Measurements from ENCODE around the gene SLC51B. TPM values are rescaled to one million over a fixed set of nuclear protein-coding genes. Genes with fewer than 3 reads are reported as not detected.

The SLC51B gene
- total and polyA plus RNA-seq, 2 of the 4 experiments (the other 2 are of a cell fraction): not detected

DNA sequence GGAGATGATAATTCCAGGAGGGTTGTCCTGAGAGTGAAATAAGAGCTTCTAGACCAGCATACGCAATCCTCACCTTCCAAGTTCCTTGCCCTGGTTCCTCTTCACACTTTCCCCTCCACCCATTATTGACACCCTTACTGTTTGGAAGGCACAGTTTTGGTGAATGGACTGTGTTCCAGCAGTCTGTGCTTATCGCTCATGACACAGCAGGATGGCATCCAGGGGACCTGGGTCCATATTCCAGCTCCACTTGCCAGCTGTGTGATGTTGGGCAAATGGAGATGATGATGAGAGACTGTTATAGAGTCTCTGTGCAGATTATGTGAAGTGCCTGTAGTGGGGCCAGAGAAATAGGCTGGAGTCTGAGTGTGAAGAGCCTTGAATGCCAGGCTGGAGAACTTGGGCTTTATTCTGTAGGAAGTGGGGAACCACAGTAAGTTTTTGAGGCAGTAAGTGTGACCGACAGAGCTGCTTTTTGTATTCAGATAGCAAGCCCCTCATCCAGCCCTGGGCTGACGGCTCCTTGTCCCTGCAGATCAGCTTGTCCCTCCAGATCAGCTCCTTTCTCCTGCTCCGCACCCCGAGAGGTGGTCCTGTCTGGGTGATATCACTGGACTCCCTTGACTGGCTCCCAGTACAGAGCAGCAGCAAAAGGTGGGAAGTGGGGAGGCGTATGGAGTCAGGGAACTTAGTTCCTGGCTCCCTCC is 39.5 kb downstream of the SLC51B start:
- Histone ChIP-seq H3K56ac (ENCODE audit: extremely low read depth, insufficient read depth, low read length) (no peak overlapping the region), H4K5ac (ENCODE audit: low read depth, low read length) (no peak overlapping the region), H2BK5ac (ENCODE audit: low read depth, low read length, poor library complexity, severe bottlenecking) (no peak overlapping the region), H4K8ac (ENCODE audit: low read depth in 2 of 2, low read length in 2 of 2) (no peak overlapping the region), H3K36me3 (ENCODE audit: control insufficient read depth, insufficient read depth, low read length) (no peaks in the 10 kb centered on the region), H2AK5ac (ENCODE audit: low read depth, low read length) (no peak overlapping the region), H2AK9ac (replicated peaks; ENCODE audit: low read depth, low read length, poor library complexity) (no peak overlapping the region), H3K9me1 (ENCODE audit: insufficient read depth, low read length) (no peaks in the 10 kb centered on the region), H3K4me1 (ENCODE audit: control insufficient read depth, insufficient read depth, low read length) (peaks cover 29% of the 10 kb centered on the region; the same call in 1 of the 2 replicates), H3K14ac (replicated peaks; ENCODE audit: low read depth, low read length) (no peak overlapping the region), H4K91ac (ENCODE audit: insufficient read depth, low read depth, low read length) (no peak overlapping the region), H3K4me2 (ENCODE audit: low read depth, low read length) (no peak overlapping the region), H3K27ac (ENCODE audit: insufficient read depth, low read length) (no peak overlapping the region), H3K18ac (ENCODE audit: low read depth, low read length) (no peak overlapping the region), H3K9me3 (ENCODE audit: control insufficient read depth, insufficient read depth, low read length) (no peaks in the 10 kb centered on the region), H2BK20ac (ENCODE audit: low read depth, low read length) (no peak overlapping the region), H2AFZ (replicated peaks; ENCODE audit: low read length, poor library complexity) (no peak overlapping the region), H2BK15ac (ENCODE audit: low read depth, low read length) (no peak overlapping the region), H3K79me1 (ENCODE audit: low read depth in 1 of 2, low read length in 2 of 2) (no peaks in the 10 kb centered on the region), H3K9ac (ENCODE audit: low read depth, low read length) (no peak overlapping the region), H3K23ac (ENCODE audit: low read depth, low read length) (no peak overlapping the region), H3K27me3 (ENCODE audit: control insufficient read depth, insufficient read depth, low read length) (peaks cover 47% of the 10 kb centered on the region), H3K4me3 (ENCODE audit: insufficient read depth, low read depth, low read length) (no peak overlapping the region), H2BK120ac (ENCODE audit: low read depth, low read length) (no peak overlapping the region), H4K20me1 (ENCODE audit: insufficient read depth, low read length) (no peaks in the 10 kb centered on the region; the same call in none of the 2 replicates), H3K4ac (ENCODE audit: low read depth, low read length) (no peak overlapping the region)
- intact Hi-C loops (cut with micrococcal nuclease): no loop called here
- TF ChIP-seq FOS (IDR thresholded peaks at IDR 0.05; ENCODE audit: low read depth, low read length) (no peak), CEBPB (IDR thresholded peaks at IDR 0.05; ENCODE audit: low read depth, low read length) (no peak), MAZ (IDR thresholded peaks at IDR 0.05; ENCODE audit: borderline replicate concordance, low read depth, low read length) (no peak), SMC3 (IDR thresholded peaks at IDR 0.05; ENCODE audit: low read depth, low read length) (no peak), RAD21 (IDR thresholded peaks at IDR 0.05; ENCODE audit: low read length) (no peak), CTCF (conservative IDR thresholded peaks at IDR 0.05; ENCODE audit: low read depth, low read length) (no peak), BHLHE40 (IDR thresholded peaks at IDR 0.05; ENCODE audit: low read depth, low read length) (no peak), USF2 (IDR thresholded peaks at IDR 0.05; ENCODE audit: low read depth, low read length) (no peak), POLR2A (IDR thresholded peaks at IDR 0.05; ENCODE audit: low read depth, low read length) (no peak), RCOR1 (IDR thresholded peaks at IDR 0.05; ENCODE audit: insufficient replicate concordance, low read length) (no peak), MXI1 (IDR thresholded peaks at IDR 0.05; ENCODE audit: borderline replicate concordance, low read depth, low read length) (no peak), MAFK (IDR thresholded peaks at IDR 0.05; ENCODE audit: low read depth, low read length) (no peak)
- CTCF ChIA-PET: interaction anchor here (2.0 to 4.4 kb wide), 3 partner anchors 17 to 51 kb away, joined by 7 to 74 read pairs (median 21); no protein-coding TSS in a partner anchor
- ATAC-seq (ENCODE audit: low read depth) (no peak), DNase-seq (no peak)
- no TSS peak for BruUV-seq (replicated peaks)
- 100% methylated on average over 1 of the region's 7 CpGs; no CpG with 5 or more reads in 1 of the 2 experiments for WGBS, 2 experiments (ENCODE audit: extremely low coverage in 2 of 2, insufficient read length in 1 of 2)
- in situ Hi-C loops (cut with MboI; ENCODE audit: low sequenced_read_pairs): loop anchor here (5.0 to 10.0 kb wide), 2 partner anchors 32 to 50 kb away; no protein-coding TSS in a partner anchor
- POLR2A ChIA-PET (ENCODE audit: unreplicated experiment): no interaction called here
- dilution Hi-C loops (cut with HindIII; ENCODE audit: low sequenced_read_pairs, unreplicated experiment): no loop called here

Data from IMR-90 (cell line).